WI38 (cell line): Measurements from ENCODE around the gene ZMAT2.
"Not testable (repeated sequence)": the region's sequence is repeated elsewhere in the genome, so short reads cannot be mapped to it uniquely, and the experiment has no call there.

Experiments used
- H3K4me3 ChIP-seq: 2 replicates; pipeline ENCODE4 v1.5.1; 2011; ENCODE audit warnings: low read depth, mild to moderate bottlenecking, control low read depth, low read length
- TF ChIP-seq, protein P1 (sequence below): IDR thresholded peaks from 2 replicates; pipeline ENCODE4 v1.5.1; 2012; ENCODE audit warnings: low read depth, mild to moderate bottlenecking, control low read depth, low read length

The ZMAT2 gene, protein sequence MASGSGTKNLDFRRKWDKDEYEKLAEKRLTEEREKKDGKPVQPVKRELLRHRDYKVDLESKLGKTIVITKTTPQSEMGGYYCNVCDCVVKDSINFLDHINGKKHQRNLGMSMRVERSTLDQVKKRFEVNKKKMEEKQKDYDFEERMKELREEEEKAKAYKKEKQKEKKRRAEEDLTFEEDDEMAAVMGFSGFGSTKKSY

GRCh38 chr5:140700177-140701144 is at the start of gene ZMAT2:
Gene ZMAT2 (plus strand): TSS chr5:140700447. CDS start chr5:140700461, 14 bp downstream.
- TF ChIP-seq, protein P1, sequence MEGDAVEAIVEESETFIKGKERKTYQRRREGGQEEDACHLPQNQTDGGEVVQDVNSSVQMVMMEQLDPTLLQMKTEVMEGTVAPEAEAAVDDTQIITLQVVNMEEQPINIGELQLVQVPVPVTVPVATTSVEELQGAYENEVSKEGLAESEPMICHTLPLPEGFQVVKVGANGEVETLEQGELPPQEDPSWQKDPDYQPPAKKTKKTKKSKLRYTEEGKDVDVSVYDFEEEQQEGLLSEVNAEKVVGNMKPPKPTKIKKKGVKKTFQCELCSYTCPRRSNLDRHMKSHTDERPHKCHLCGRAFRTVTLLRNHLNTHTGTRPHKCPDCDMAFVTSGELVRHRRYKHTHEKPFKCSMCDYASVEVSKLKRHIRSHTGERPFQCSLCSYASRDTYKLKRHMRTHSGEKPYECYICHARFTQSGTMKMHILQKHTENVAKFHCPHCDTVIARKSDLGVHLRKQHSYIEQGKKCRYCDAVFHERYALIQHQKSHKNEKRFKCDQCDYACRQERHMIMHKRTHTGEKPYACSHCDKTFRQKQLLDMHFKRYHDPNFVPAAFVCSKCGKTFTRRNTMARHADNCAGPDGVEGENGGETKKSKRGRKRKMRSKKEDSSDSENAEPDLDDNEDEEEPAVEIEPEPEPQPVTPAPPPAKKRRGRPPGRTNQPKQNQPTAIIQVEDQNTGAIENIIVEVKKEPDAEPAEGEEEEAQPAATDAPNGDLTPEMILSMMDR = no peak
- peak within 1 kb of the TSS; percentile 99 for H3K4me3 ChIP-seq

- TF ChIP-seq, protein P1 = no peak
- H3K4me3 ChIP-seq = no peak overlapping the region
These were observed 41.4 kb upstream of the ZMAT2 start for GRCh38 chr5:140658870-140659269.

DNA sequence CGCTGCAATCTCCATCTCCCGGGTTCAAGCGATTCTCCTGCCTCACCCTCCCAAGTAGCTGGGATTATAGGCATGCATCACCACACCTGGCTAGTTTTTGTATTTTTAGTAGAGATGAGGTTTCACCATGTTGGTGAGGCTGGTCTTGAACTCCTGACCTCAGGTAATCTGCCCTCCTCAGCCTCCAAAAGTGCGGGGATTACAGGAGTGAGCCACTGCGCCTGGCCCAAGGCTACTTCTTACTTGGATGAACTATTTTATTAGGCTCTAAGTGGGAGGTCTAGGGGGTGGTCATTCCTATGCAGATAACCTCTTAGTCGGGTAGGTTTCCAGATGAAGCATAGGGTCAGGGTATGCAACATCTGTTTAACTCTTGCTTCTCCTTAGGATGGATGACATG is 39.9 kb upstream of the ZMAT2 start:
- not testable (repeated sequence) for H3K4me3 ChIP-seq

GRCh38 chr5:140664030-140664358 is 36.3 kb upstream of the ZMAT2 start:
- TF ChIP-seq, protein P1 = no peak
- H3K4me3 ChIP-seq = peak overlapping the region; percentile 92

DNA sequence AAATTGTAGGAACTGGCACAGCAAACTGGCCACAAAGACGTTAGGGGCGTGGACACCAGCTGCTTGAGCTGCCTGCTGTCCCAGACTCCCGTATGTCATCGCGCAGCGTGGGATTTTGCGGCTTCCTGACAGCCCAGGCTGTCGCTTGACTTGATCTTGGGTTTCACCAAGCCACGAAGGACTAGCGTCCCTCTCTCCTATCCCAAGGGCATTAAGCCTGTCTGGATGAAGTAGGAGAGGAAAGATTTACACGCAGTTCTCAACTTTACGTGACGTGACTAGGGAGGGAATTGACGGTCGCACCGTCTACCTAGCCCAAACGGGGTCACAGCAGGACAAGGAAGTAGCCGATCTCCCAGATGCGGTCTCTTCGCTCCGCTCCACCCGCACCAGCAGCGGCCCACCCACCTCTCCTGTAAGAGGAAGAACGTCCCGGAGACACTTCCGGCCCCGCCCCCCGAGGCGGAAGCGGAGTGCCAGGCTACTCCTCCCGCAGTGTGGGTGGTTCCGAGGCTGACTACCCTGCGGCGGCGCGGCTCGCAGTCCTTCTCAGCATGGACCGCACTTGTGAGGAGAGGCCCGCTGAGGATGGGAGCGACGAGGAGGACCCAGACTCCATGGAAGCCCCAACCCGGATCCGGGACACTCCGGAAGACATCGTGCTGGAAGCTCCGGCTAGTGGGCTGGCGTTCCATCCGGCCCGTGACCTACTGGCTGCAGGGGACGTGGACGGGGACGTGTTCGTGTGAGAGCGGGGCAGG is 35.7 kb upstream of the ZMAT2 start, which contains the start of gene WDR55:
WDR55 (plus strand) TSS at position 546 of the 761 bp plus-strand sequence; CDS start at position 555, 9 bp downstream.
- TF ChIP-seq, protein P1 = no peak
- H3K4me3 ChIP-seq = peak within 1 kb of the TSS; percentile 92

DNA sequence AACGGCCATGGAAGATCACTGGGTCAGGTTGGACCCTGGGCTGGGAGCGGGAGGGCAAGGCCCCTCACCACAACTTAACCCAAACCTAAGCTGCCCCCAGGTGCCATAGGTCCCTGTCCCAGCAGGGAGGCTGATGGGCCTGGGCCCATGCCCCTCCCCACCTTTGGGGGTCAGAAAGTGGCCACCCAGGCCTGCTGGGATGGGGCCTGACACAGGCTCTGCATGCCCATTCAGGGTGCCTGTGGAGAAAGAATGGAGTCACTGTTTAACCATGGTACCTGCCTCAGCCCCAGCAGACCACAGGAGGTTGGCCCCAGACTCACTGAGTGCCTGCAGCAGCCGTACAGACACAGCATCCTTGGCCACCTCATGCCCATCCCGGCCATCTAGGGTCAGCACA is 29.2 kb upstream of the ZMAT2 start:
- H3K4me3 ChIP-seq = not testable (repeated sequence)

DNA sequence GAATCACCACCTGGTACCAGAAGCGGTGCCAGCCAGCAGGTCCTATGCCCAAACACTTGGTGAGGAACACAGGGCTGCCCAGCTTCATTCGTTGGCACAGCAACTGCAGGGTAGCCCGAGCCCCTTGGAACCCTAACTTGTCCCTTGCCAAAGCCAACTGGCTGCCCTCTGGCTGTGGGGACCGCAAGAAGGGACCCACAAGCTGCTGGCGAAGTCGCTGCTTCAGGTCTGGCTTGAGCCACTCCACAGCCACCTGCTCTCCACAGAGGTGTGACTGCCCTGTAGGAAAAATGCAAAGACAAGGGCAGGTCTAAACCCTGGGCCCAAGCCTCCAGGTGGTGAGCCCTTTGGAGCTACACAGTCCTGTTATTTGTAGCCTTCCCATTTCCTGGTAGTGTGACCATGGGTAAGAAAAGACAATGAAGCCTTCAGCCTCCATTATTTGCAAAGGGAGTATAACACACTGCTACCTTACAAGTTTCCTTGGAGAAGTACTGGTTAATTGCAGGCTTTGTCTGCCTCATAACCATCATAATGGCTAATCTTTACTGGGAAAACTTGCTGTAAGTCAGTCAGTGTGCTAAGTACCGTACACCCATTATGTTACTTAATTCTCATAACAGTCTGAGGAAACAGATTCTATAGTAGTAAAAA is 28.6 kb upstream of the ZMAT2 start:
- H3K4me3 ChIP-seq = no peak overlapping the region
- TF ChIP-seq, protein P1 = no peak
